HCEC 1CT (cell line): ENCODE results near the gene BIRC2.
"Not testable (repeated sequence)": the region's sequence is repeated elsewhere in the genome, so short reads cannot be mapped to it uniquely, and the experiment has no call there.

Experiments used
- DNase-seq: peaks from one replicate; pipeline ENCODE4 v3.0.0-alpha.2; 2017

Gene BIRC2

DNA sequence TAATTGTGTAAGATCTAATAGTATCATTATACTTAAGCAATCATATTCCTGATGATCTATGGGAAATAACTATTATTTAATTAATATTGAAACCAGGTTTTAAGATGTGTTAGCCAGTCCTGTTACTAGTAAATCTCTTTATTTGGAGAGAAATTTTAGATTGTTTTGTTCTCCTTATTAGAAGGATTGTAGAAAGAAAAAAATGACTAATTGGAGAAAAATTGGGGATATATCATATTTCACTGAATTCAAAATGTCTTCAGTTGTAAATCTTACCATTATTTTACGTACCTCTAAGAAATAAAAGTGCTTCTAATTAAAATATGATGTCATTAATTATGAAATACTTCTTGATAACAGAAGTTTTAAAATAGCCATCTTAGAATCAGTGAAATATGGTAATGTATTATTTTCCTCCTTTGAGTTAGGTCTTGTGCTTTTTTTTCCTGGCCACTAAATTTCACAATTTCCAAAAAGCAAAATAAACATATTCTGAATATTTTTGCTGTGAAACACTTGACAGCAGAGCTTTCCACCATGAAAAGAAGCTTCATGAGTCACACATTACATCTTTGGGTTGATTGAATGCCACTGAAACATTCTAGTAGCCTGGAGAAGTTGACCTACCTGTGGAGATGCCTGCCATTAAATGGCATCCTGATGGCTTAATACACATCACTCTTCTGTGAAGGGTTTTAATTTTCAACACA lies 23.3 kb upstream of the BIRC2 start:
- DNase-seq: peak; percentile 83

DNA sequence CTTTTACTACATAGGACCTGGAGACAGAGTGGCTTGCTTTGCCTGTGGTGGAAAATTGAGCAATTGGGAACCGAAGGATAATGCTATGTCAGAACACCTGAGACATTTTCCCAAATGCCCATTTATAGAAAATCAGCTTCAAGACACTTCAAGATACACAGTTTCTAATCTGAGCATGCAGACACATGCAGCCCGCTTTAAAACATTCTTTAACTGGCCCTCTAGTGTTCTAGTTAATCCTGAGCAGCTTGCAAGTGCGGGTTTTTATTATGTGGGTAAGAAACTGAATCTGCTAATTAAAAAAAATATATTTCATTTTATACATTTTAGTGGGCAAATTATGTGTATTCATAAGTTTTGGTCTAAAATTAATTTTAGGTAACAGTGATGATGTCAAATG lies 21.9 kb upstream of the BIRC2 start:
- no peak for DNase-seq

DNA sequence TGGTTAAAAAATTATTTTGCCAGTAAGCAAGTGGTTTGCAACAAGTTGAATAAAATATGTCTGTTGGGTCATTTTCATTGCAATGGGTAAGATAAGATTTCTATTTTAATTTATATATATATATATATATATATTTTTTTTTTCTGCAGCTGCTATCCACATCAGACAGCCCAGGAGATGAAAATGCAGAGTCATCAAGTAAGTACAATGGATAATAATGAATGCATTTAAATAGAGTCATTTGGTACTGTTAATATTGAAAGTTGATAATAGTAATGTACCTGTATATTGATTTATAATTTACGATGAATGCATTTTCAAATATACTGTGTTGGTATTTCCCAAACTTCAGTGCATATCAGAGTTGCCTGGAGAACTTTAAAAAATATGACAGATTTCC lies 18.3 kb upstream of the BIRC2 start:
- DNase-seq: no peak

GRCh38 chr11:102330231-102330630 lies 16.8 kb upstream of the BIRC2 start:
- DNase-seq: no peak

DNA sequence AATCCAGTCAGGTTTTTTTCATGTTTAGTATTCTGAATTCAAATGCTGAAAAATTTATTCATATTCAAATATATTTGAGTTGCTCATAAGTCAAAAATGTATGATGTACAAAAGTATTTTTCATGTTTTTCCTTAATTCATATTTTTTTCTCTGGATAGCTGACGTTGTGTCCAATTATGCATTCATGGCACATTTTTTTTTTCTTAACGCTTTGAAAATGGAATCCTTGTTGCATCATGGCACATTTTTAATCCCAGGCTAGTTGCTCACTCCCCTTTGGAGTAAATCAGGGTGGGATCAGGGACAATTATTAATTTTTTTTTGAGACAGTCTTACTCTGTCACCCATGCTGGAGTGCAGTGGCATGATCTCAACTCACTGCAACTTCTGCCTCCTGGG lies 15.7 kb upstream of the BIRC2 start:
- DNase-seq: no peak

DNA sequence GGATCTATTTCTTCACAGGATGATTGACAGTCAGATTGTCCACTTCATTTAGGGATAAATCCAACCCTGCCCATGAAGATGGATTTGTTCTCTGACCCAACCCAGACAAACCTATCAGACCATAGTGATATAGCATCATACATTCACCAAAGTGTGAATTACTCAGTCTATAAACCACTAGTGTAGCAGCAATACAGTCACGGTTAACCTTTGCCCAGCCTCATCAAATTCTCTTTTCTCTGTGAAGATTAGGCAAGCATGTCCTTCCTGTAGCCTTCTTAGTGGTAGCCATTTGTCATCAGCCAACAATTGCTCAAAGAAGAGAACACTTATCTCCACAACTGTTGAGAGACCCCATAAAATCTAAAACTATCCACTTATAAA lies 14.4 kb upstream of the BIRC2 start:
- no peak for DNase-seq

DNA sequence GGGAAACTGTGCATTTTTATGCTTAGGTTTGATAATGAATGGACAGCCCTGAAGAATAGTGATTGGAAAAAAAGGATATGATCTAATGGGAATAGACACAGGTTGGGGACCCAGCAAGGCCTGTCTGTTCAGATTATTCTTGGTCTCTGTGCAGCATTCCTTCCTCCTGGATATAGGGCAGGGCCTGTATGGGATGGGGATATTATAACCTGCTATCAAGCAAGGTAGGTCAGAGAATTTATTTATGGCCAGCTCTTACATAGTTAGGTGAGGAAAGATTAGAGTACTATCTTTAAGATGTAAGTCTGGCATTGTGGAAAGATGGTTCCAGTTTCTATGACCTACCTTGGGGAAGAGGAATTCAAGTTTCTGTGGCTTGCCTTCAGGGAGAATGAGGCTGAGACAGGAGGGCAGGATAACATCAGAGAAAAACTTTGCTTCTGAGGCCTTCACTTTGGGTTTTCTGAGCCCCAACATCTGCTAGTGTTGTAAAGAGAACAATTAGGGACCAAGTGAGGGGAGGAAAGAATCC lies 8.5 kb upstream of the BIRC2 start:
- DNase-seq: no peak

DNA sequence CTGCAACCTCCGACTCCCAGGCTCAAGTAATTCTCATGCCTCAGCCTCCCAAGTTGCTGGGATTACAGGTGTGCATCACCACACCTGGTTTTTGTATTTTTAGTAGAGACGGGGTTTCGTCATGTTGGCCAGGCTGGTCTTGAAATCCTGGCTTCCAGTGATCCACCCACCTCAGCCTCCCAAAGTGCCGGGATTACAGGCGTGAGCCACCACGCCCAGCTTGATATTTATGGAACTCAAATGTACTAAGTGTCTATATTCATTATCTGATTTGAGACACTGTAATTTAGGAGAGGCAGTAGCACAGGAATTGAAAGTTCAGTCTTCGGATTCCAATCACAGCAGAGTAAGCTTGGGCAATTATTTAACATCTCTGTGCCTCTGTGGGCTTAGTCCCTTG lies 5.7 kb upstream of the BIRC2 start:
- DNase-seq: not testable (repeated sequence)

DNA sequence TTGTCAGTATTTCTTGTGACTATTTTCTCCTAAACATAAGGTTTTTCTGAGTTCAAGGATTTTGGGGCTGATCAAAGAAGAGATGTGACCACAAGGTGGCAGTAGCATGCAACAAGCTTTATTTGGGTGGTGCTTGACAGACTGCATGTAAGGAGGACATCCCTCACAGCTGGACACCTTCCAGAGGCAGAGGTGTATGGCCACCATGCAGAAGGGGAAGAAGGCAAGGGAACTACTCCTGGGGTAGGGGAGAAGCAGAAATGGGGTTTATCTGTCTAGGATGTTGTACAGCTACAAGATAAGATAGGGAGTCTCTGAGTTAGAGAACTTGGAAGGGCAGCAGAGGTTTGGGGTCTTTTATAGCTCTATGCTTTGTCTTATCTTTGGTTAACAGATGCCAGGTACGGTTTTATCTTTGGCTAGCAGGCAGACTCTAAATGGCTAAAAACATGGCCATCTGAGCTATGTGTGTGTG lies 5.1 kb upstream of the BIRC2 start:
- DNase-seq: peak; percentile 73

DNA sequence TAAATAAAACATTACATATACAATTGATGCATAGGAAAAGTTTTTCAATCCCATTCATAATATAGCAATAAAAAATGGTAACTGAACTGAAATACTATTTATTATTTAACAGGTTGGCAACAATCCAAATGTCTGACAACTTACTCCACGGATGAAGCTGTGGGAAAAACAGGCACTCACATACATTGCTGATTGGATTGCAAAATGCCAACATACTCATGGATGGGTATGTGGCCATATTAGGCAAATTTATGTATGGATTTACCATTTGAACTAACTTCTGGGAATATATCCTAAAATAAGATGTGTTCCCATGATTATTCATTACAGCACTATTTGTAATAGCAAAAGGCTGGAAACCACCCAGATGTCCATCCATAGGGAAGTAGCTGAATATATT lies 3.2 kb upstream of the BIRC2 start:
- peak; percentile 65 for DNase-seq

- peak; percentile 78 for DNase-seq
Observed at GRCh38 chr11:102345904-102346303, 1.1 kb upstream of the BIRC2 start.

GRCh38 chr11:102346456-102346747 lies 612 bp upstream of the BIRC2 start:
- peak; percentile 75 for DNase-seq

DNA sequence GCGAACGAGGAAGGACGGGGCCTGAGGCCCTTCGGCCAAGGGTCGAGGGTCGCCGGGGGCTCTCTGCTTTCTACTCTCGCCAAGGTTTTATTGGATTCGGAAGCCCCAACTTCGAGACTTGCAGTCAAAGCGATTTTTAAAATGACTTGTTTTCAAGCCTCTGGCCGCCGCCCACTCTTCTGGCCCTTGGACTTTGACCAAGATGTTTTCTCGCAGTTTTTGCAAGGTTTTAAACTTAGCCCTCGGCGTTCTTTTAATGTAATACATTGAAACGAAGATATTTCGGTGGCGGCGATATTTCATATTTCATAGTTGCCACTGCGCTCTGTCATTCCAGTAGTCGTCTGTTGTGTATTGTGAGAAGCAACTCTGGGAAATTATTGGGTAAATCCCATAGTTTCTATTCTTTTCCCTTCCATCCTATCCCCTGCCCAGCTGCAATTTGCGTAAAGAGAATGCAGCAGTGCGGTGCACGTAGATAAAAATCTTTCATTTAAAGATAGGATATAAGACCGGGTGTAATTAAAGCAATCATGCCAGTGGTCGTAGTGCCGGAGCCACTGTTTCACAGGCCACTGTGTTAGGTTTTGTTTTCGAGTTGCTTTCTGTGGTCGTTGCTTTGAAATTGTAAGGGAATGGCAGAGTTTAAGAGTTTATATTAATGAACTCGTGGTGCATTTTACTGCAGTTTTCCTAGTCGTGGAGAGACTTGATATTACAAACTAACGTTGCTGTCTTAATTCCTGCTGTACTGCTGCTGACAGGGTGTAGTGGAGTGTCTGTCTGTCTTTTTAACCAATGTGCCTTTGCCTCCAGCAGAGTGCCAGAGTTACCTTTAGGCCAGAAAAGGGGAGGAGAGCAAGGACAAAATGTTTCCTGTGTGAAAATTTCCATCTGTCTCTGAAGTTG lies 702 bp downstream of the BIRC2 start:
- peak; percentile 41 for DNase-seq

DNA sequence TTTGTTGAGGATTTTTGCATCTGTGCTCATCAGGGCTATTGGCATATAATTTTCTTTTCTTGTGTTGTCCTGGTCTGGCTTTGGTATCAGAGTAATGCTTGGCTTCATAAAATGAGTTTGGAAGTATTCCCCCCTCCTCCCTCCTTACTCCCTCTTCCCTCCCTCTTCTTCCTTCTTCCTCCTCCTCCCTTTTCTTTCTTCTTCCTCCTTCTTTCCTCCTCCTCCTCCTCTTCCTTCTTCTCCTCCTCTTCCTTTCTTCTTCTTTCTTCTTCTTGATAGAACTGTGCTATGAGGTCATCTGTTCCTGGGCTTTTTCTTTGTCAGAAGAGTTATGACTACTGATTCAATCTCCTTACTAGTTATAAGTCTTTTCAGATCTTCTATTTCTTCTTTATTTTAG lies 10.1 kb downstream of the BIRC2 start:
- DNase-seq: no peak

GRCh38 chr11:102359372-102359771 lies 12.4 kb downstream of the BIRC2 start:
- DNase-seq: no peak

GRCh38 chr11:102360681-102361080 lies 13.7 kb downstream of the BIRC2 start:
- DNase-seq: no peak

DNA sequence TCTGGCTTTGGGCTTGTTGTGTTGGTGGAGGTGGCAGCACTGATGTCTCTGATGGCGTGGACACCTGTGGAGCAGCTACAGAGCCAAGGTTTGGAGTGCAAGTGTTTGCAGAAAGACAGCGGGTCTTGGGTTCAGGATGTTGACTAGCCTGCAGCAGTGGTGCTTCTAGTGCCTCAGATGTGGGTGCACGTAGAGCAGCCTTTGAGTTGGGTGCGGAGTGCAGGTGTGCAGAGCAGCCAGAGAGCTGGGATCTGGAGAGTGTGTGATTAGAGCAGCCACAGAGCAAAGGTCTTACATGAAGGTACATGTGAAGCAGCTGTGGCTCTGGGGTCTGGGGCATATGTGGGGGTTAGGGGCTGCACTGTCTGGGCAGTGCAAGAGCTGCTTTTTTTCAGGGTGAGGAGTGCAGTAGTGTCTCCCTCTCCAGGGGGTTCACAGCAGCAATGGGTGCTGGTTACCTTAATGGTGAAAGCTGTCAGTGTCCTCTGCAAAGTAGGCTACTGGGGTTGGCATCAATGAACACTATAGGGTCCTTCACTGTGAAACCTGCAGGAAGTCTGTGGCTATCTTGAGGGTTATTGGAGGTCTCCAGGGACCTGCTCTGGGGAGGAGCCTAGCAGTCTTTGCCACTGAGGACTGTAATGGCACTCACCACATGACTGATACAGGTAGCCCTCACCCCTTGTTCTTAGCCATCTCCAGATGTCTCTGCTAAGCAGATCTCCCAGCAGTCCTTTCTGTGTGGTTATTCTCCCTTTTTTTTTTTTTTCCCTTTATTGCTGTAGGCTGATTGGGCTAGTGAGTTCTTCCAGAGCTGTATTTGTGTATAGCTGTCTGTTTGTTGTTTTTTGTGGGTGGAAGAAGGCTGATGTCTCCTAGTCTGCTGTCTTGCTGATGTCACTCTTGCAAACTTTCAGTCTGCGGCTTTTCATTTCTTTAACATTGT lies 14.3 kb downstream of the BIRC2 start:
- DNase-seq: no peak

DNA sequence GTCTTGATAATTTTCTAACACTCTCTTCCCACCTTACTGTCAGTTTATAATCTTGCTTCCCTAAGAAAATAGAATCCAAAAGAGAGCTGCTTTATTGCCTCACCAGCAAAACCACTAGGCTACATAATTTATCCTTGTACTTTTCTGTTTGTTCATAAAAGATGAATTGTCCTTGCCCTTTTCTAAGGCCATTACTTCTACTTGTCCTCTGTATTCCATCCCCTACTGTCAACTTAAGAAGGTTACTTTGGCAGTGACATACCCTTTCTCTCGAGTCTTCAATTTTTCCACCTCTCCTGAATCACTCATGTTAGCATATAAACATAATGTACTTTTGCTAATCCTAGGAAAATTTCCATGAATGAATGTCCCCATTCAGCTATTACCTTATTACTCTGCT lies 18.0 kb downstream of the BIRC2 start:
- no peak for DNase-seq

DNA sequence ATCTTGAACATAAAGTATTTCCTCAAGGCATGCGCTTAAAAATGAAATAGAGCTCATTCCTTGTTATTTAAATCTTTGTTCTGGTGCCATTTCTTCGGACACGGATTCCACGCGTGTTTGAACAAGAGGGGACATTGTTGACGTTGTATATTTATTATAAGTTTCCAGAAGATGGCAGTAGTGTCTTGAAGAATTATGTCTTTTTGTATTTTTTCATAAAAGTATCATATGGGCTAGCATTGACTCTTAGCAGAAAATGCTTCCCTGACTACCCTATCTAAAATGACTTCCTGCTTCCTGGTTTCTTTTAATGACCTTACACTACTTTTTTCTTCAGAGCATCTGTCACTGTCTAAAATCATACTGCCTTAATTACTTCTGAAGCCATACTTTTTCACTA lies 20.4 kb downstream of the BIRC2 start:
- peak; percentile 10 for DNase-seq

GRCh38 chr11:102368472-102368871 lies 21.5 kb downstream of the BIRC2 start:
- no peak for DNase-seq

DNA sequence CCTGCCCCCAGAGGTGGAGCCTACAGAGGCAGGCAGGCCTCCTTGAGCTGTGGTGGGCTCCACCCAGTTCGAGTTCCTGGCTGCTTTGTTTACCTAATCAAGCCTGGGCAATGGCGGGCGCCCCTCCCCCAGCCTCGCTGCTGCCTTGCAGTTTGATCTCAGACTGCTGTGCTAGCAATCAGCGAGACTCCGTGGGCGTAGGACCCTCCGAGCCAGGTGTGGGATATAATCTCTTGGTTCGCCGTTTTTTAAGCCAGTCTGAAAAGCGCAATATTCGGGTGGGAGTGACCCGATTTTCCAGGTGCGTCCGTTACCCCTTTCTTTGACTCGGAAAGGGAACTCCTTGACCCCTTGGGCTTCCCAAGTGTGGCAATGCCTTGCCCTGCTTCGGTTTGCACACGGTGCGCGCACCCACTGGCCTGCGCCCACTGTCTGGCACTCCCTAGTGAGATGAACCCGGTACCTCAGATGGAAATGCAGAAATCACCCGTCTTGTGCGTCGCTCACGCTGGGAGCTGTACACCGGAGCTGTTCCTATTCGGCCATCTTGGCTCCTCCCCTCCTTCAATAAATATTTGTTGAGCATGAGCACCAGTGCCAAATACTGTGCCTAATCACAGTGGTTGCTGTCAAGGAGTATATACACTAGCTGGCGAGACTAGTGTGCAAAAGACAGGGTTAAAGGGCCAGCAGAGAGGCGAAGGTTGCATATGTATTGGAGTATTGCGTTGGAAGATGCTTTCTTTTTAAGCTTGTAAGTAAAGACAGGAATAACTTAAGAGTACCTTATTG lies 27.8 kb downstream of the BIRC2 start:
- DNase-seq: not testable (repeated sequence)
